DND-41 (cell line): ENCODE data around the gene MAN1A1.

Source experiments
- EZH2 ChIP-seq: IDR thresholded peaks from 3 replicates; pipeline ENCODE4 v1.6.1; 2012; ENCODE audit warnings: borderline replicate concordance, low read depth, mild to moderate bottlenecking, moderate library complexity, low read length, inconsistent platforms; ENCODE audit not compliant: severe bottlenecking
- TF ChIP-seq, protein P1 (sequence below): IDR thresholded peaks from 2 replicates; pipeline ENCODE4 v1.5.1; 2012; ENCODE audit warnings: borderline replicate concordance, low read length, moderate library complexity, mild to moderate bottlenecking; ENCODE audit not compliant: poor library complexity, severe bottlenecking; ENCODE audit errors: extremely low read depth

DNA sequence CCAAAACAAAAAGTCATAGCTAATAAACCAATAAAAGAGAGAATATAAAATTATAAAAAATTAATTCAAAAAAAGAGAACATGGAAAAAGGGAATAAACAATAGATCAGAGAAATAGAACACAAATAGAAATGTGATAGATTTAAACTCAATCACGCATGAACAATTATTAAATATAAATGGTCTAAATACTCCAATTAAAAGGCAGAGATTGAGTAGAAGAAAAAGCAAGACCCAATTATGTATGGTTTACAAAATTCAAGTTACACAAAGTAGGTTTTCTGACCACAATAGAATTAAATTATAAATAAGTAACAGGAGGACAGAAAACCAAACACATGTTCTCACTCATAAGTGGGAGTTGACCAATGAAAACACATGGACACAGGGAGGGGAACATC is 36.4 kb upstream of the MAN1A1 start:
- no peak for TF ChIP-seq EZH2
- TF ChIP-seq, protein P1, sequence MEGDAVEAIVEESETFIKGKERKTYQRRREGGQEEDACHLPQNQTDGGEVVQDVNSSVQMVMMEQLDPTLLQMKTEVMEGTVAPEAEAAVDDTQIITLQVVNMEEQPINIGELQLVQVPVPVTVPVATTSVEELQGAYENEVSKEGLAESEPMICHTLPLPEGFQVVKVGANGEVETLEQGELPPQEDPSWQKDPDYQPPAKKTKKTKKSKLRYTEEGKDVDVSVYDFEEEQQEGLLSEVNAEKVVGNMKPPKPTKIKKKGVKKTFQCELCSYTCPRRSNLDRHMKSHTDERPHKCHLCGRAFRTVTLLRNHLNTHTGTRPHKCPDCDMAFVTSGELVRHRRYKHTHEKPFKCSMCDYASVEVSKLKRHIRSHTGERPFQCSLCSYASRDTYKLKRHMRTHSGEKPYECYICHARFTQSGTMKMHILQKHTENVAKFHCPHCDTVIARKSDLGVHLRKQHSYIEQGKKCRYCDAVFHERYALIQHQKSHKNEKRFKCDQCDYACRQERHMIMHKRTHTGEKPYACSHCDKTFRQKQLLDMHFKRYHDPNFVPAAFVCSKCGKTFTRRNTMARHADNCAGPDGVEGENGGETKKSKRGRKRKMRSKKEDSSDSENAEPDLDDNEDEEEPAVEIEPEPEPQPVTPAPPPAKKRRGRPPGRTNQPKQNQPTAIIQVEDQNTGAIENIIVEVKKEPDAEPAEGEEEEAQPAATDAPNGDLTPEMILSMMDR, result no peak
